ENCODE measurements around the gene ADGB.

GRCh38 chr6:146855889-146856288 lies 257.1 kb downstream of the ADGB start:
- TF ChIP-seq CTCF (IDR thresholded peaks at IDR 0.05): no peak
- TF ChIP-seq POLR2A (IDR thresholded peaks at IDR 0.05): no peak
